Activated naive CD8-positive, alpha-beta T cell (primary cell): ENCODE data around the gene SLC35E1.
"Not testable (repeated sequence)": the region's sequence is repeated elsewhere in the genome, so short reads cannot be mapped to it uniquely, and the experiment has no call there.

Experiments used
- H3K27ac Mint-ChIP-seq: one replicate; pipeline ENCODE4 v1.8.0; 2021; ENCODE audit warnings: mixed read lengths
- H3K27me3 Mint-ChIP-seq: one replicate; pipeline ENCODE4 v1.8.0; 2021; ENCODE audit warnings: mixed read lengths
- H3K36me3 Mint-ChIP-seq: one replicate; pipeline ENCODE4 v1.8.0; 2021; ENCODE audit warnings: mixed read lengths
- H3K4me1 Mint-ChIP-seq: one replicate; pipeline ENCODE4 v1.8.0; 2021; ENCODE audit warnings: low read depth, mixed read lengths
- H3K4me3 Mint-ChIP-seq: one replicate; pipeline ENCODE4 v1.8.0; 2021; ENCODE audit warnings: mild to moderate bottlenecking, mixed read lengths
- H3K9me3 Mint-ChIP-seq: one replicate; pipeline ENCODE4 v1.8.0; 2021; ENCODE audit warnings: low read depth, mixed read lengths

Gene SLC35E1

DNA sequence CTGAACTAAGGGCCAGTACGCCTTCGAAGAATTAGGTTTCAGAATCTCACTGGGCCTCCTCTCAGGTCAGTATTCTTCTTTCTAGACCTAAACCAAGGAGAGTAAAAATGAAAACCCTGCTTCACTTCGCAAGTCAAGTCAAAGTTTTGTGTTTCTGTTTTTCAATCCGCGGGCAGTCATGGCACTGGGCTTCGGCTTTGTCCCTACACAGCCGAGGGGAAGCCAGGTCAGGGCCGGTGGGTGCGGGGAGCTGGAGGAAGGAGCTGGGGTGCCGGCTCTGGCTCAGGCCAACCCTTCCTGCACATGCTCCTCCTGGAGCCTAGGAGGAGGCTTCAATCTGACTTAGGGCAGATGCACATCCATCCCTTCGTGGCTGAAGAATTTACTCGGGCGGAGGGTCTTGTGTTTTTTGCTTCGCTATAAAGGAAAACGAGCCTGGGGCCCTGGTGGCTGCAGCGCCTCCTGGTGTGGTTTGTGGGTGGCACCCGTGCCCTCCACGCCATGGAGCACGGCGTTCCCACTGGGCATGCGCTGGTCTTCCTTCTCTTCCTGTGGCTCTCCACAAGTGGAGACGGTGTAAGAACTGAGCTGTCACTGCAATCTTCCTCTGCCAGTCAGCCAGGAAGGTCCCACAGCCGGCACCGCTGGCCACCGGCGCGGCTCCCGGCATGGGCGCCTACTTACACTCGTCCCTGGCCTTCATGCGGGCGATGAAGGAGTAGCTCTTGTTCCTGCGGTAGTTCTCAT lies 53.6 kb downstream of the SLC35E1 start:
- Mint-ChIP-seq H3K36me3 (no peaks in the 10 kb centered on the region), H3K27me3 (no peaks in the 10 kb centered on the region), H3K4me3 (no peak overlapping the region), H3K9me3 (no peaks in the 10 kb centered on the region), H3K4me1 (no peaks in the 10 kb centered on the region), H3K27ac (no peak overlapping the region)

DNA sequence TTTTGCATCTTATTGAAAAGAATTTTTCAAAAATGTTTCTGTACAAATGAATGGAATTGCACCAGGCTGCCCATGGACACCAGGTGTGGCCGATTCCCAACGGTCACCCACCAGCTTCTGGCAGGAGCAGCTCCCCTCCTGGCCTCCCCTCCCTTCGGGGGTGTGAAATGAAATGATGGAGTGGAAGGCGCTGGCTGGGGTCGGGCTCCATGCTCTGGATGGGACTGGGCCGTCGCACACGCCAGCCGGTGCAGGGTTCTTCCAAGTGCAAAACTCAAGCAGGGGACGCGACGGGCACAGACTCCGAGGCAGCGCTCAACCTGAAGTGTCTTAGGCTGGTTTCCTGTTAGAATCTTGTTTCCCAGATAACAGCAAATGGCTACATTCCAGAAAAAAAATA lies 54.2 kb downstream of the SLC35E1 start:
- no peak overlapping the region for H3K4me3 Mint-ChIP-seq
- no peaks in the 10 kb centered on the region for H3K36me3 Mint-ChIP-seq
- H3K9me3 Mint-ChIP-seq: no peaks in the 10 kb centered on the region
- H3K27ac Mint-ChIP-seq: no peak overlapping the region
- no peaks in the 10 kb centered on the region for H3K4me1 Mint-ChIP-seq
- H3K27me3 Mint-ChIP-seq: no peaks in the 10 kb centered on the region

DNA sequence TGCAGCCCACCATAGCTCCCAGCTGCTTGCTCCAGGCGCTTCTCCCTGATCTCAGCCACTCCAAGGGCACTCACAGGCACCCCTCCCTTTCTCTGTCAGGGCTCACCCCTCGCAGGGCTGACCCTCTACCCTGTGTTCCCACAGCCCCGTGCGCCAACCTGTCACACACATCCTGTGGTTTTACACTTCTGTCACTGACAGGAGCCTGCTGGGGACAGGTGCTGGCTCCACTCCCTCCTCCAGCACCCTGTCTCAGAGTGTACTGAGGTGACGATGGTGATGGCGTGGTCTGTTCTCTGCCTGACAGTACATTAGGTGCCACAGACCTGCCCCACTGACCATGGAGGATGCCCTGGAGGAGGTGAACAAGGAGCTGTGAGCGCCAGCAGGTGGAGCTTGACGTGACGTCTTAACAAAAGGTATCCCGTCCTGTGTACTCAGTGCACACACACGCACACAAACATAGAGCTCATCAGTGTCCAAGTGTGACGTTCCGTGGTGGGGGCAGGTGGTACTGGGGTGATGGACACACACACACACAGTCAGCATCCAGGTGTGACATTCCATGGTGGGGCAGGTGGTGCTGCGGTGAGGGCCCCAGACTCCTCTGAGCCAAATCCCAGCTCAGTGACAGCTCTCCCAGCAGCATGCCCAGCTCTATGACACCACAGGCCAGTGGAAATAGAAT lies 55.1 kb downstream of the SLC35E1 start:
- Mint-ChIP-seq H3K4me3 (no peak overlapping the region), H3K9me3 (no peaks in the 10 kb centered on the region), H3K27ac (no peak overlapping the region), H3K27me3 (no peaks in the 10 kb centered on the region), H3K36me3 (no peaks in the 10 kb centered on the region), H3K4me1 (no peaks in the 10 kb centered on the region)

DNA sequence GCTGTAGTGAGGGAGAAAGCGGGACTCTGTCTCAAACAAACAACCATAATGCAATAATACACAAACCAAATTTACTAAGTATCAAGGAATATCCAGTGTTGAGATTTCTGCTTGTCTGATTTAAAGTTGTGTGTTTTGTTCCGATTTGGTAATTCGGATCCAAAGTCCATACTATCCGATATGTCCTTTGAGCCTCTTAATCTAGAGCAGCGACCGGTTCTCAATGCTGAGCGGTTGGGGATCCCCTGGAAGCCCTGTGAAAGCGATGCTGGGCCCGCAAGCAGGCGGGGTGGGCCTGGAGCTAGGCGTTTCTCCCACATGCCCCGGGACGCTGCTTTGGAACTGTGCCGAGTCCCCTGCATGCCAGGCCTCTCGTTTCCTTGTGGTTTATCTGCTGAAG lies 55.8 kb downstream of the SLC35E1 start:
- no peaks in the 10 kb centered on the region for H3K9me3 Mint-ChIP-seq
- H3K4me3 Mint-ChIP-seq: no peak overlapping the region
- no peaks in the 10 kb centered on the region for H3K36me3 Mint-ChIP-seq
- H3K27me3 Mint-ChIP-seq: no peaks in the 10 kb centered on the region
- no peak overlapping the region for H3K27ac Mint-ChIP-seq
- no peaks in the 10 kb centered on the region for H3K4me1 Mint-ChIP-seq

DNA sequence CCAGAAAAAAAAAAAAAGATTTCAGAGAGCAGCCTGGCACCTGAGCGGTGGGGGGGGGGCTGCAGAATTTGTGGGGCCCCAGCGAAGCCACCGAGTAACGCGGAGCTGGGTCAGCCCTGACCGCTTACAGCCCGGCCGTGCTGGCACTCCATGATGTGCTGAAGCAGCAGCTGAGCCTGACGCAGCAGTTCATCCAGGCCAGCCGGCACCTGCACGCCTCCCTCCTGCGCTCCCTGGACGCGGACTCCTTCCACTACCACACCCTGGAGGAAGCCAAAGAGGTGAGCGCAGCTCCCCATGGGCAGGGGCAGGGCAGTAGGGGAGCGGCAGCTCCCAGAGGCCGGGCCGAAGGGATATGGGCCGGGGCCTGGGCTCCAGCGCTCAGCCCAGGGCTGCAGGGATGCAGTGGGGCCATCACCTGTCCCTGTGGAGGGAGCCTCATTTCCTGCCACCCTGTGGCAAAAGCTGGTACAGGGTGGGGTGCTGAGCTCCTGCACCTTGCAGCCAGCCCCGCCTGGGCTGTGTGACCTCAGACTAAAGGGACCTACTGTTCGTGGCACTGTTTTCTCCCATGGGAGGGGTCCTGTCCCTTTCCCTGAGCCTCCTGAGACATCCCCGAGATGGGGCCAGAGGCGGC lies 57.7 kb downstream of the SLC35E1 start:
- Mint-ChIP-seq H3K36me3 (peaks cover 2% of the 10 kb centered on the region), H3K4me3 (no peak overlapping the region), H3K27me3 (no peaks in the 10 kb centered on the region)

DNA sequence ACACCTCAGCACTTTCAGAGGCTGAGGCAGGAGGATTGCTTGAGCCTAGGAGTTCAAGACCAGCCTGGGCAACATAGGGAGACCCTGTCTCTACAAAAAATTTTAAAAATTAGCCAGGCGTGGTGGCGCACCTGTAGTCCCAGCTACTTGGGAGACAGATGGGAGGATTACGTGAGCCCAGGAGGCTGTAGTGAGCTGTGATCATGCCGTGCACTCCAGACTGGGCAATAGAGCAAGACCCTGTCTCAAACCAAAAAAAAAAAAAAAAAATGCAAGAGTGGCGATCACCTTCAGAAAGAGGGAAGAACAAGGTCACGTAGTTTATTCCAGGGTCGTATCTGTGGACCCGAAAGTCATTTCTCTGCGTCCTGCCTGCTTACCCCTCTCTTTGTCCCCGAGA lies 59.6 kb downstream of the SLC35E1 start:
- not testable (repeated sequence) for H3K4me1 Mint-ChIP-seq, H3K27me3 Mint-ChIP-seq, H3K4me3 Mint-ChIP-seq, H3K9me3 Mint-ChIP-seq, H3K36me3 Mint-ChIP-seq, H3K27ac Mint-ChIP-seq

More for the DNA sequence above, 57.7 kb downstream of the SLC35E1 start:
- Mint-ChIP-seq H3K27ac (no peak overlapping the region), H3K4me1 (no peaks in the 10 kb centered on the region), H3K9me3 (no peaks in the 10 kb centered on the region)

DNA sequence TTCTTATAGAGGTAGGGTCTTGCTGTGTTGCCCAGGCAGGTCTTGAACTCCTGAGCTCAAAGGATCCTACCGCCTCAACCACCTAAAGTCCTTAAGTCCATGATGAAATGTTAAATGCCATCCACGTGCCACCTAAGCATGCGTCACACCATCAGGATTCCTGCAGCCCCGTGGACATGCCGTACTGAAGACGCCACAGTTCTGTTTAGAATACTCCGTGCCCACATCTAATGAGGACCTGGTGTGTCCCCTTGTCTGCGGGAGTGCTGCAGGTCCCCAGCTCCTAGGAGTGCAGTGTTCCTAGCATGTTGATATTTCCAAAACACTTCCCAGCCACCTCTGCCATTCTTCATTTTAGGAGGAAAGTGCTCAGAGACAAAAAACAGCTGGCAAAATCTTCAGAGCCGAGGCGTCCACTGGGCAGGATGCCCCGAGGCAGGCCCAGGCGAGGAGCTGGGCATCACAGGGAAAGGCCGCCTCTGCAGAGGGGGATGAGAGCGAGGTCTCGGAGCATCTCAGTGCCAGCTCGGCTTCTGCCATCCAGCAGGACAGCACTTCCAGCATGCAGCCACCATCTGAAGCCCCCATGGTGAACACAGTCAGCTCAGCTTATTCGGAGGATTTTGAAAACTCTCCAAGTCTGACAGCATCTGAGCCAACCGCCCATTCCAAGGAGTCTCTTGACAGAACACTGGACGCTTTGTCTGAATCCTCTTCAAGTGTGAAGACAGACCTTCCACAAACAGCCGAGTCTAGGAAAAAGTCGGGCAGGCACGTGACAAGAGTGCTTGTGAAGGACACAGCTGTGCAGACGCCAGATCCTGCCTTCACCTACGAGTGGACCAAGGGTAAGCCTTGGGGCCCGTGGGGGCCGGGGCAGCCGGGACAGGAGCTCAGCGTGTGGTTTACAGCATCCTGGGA lies 62.8 kb downstream of the SLC35E1 start:
- Mint-ChIP-seq H3K27me3 (no peaks in the 10 kb centered on the region), H3K4me1 (no peaks in the 10 kb centered on the region), H3K4me3 (no peak overlapping the region), H3K27ac (no peak overlapping the region), H3K36me3 (peaks cover 2% of the 10 kb centered on the region), H3K9me3 (no peaks in the 10 kb centered on the region)

DNA sequence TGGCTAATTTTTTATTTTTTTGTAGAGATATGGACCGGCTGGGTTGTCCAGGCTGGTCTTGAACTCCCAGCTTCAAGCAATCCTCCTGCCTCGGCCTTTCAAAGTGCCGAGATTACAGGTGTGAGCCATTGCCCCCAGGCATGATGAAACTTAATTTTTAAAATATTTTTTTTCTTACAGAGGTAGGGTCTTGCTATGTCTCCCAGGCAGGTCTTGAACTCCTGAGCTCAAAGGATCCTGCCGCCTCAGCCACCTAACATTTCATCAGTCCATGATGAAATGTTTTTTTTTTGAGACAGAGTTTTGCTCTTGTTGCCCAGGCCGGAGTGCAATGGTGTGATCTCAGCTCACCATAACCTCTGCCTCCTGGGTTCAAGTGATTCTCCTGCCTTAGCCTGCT lies 63.7 kb downstream of the SLC35E1 start:
- no peak overlapping the region for H3K4me3 Mint-ChIP-seq
- H3K4me1 Mint-ChIP-seq: no peaks in the 10 kb centered on the region
- H3K36me3 Mint-ChIP-seq: peaks cover 2% of the 10 kb centered on the region
- H3K27ac Mint-ChIP-seq: no peak overlapping the region
- no peaks in the 10 kb centered on the region for H3K9me3 Mint-ChIP-seq
- no peaks in the 10 kb centered on the region for H3K27me3 Mint-ChIP-seq

DNA sequence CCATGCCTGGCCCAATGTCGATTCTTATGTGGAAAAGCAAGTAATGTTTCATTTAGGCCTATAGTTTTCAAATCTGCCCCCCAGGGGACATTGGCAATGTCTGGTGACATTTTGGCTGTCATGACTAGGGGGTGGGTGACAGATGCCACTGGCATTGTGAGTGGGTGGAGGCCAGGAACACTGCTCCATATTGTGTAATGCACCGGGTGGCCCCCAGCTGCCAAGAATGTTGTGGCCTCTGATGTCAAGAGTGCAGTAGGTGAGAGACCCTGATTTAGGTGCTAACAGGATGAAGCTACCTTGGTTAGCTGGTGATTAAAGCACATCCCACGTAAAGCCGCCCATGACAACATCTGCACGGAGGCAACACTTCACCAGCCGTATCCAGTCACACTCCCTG lies 65.3 kb downstream of the SLC35E1 start:
- Mint-ChIP-seq H3K27ac (no peak overlapping the region), H3K4me3 (no peak overlapping the region), H3K27me3 (no peaks in the 10 kb centered on the region), H3K9me3 (no peaks in the 10 kb centered on the region), H3K4me1 (no peaks in the 10 kb centered on the region), H3K36me3 (peaks cover 2% of the 10 kb centered on the region)

DNA sequence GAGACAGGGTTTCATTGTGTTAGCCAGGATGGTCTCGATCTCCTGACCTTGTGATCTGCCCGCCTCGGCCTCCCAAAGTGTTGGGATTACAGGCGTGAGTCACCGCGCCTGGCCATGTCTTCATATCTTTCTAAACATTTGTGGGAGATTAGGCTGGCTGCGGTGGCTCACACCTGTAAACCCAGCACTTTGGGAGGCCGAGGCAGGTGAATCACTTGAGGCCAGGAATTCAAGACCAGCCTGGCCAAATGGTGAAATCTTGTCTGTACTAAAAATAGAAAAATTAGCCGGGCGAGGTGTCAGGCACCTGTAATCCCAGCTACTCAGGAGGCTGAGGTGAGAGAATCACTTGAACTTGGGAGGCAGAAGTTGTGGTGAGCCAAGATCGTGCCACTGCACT lies 66.1 kb downstream of the SLC35E1 start:
- H3K27ac Mint-ChIP-seq, H3K27me3 Mint-ChIP-seq, H3K4me3 Mint-ChIP-seq, H3K36me3 Mint-ChIP-seq, H3K9me3 Mint-ChIP-seq, H3K4me1 Mint-ChIP-seq: not testable (repeated sequence)

DNA sequence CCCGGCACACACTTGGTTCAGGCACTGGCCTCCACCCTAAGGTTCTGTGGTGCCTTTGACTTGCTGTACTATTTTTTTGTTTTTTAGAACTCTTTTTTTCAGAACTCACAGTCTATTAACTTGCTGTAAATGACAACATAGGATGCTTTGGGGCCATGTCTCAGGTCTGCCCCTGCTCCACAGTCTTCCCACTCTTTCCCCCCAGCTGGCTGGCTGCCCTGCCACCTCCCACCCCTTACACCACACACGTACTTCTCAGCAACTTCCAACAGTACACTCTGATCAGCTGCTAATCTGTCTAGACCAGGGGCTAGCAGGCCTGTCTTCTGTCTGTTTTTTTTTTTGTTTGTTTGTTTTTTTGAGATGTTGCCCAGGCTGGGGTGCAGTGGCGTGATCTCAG lies 67.9 kb downstream of the SLC35E1 start:
- Mint-ChIP-seq H3K36me3 (peaks cover 3% of the 10 kb centered on the region), H3K4me1 (no peaks in the 10 kb centered on the region), H3K27ac (no peak overlapping the region), H3K4me3 (no peak overlapping the region), H3K27me3 (no peaks in the 10 kb centered on the region), H3K9me3 (no peaks in the 10 kb centered on the region)
